Astrocyte (in vitro differentiated cells and primary cell): ENCODE measurements around the gene IGF2BP3.

ENCODE experiments used
- EZH2 ChIP-seq: IDR thresholded peaks from 2 replicates; pipeline ENCODE4 v1.6.1; 2012; ENCODE audit warnings: mild to moderate bottlenecking, low read length, inconsistent platforms; ENCODE audit not compliant: insufficient read depth
- TF ChIP-seq, protein P1 (sequence below): IDR thresholded peaks from 2 replicates; pipeline ENCODE4 v1.5.1; 2011; ENCODE audit warnings: low read depth, mild to moderate bottlenecking, inconsistent platforms, low read length, moderate library complexity; ENCODE audit not compliant: insufficient read depth

DNA sequence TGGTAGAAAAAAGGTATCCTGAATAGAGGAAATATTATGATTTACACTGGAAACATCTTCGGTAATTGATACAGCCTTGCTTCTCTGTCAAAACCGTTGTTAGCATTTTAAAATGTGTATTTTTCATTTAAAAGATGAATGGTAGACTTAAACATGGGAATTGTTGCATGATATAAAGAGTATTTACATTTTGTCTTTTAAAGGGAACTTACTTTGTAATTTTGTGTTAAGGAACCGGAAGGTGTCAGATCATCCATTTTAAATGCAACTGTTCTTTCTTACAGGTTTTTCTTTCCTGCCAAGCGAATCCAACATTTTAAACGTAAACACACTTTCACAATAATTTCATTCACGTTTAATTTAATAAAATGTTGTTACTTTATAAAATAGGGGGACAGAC lies 1.8 kb upstream of the IGF2BP3 start:
- TF ChIP-seq, protein P1, sequence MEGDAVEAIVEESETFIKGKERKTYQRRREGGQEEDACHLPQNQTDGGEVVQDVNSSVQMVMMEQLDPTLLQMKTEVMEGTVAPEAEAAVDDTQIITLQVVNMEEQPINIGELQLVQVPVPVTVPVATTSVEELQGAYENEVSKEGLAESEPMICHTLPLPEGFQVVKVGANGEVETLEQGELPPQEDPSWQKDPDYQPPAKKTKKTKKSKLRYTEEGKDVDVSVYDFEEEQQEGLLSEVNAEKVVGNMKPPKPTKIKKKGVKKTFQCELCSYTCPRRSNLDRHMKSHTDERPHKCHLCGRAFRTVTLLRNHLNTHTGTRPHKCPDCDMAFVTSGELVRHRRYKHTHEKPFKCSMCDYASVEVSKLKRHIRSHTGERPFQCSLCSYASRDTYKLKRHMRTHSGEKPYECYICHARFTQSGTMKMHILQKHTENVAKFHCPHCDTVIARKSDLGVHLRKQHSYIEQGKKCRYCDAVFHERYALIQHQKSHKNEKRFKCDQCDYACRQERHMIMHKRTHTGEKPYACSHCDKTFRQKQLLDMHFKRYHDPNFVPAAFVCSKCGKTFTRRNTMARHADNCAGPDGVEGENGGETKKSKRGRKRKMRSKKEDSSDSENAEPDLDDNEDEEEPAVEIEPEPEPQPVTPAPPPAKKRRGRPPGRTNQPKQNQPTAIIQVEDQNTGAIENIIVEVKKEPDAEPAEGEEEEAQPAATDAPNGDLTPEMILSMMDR: no peak
- no peak for TF ChIP-seq EZH2
